RWPE2 (cell line): ENCODE data around the gene DENND2A.
"Not testable (repeated sequence)": the region's sequence is repeated elsewhere in the genome, so short reads cannot be mapped to it uniquely, and the experiment has no call there.

ENCODE experiments used
- ATAC-seq: fragments of 200-7000 bp; cut with Tn5 transposase; 3 replicates; pipeline ENCODE4 v1.9.1; 2021; ENCODE audit warnings: low read depth
- DNase-seq: peaks from one replicate; pipeline ENCODE4 v3.0.0-alpha.2; 2020; ENCODE audit warnings: low spot score
- H3K27ac ChIP-seq: fragments of 450-650 bp; 2 replicates; pipeline ENCODE4 v1.5.1; 2017; ENCODE audit warnings: mild to moderate bottlenecking; ENCODE audit not compliant: poor library complexity, severe bottlenecking
- H3K27me3 ChIP-seq: fragments of 250-450 bp; sonication (Bioruptor Pico); 2 replicates; pipeline ENCODE4 v1.5.1; 2021; ENCODE audit warnings: mild to moderate bottlenecking, moderate library complexity; ENCODE audit not compliant: insufficient read depth, poor library complexity, severe bottlenecking
- H3K36me3 ChIP-seq: fragments of 250-450 bp; sonication (Bioruptor Pico); 2 replicates; pipeline ENCODE4 v1.5.1; 2020; ENCODE audit warnings: low read depth, mild to moderate bottlenecking, moderate library complexity
- H3K4me1 ChIP-seq: fragments of 250-450 bp; sonication (Bioruptor Pico); 2 replicates; pipeline ENCODE4 v1.5.1; 2021; ENCODE audit warnings: mild to moderate bottlenecking, moderate library complexity; ENCODE audit not compliant: insufficient read depth, poor library complexity, severe bottlenecking
- H3K4me3 ChIP-seq: fragments of 250-450 bp; sonication (Bioruptor Pico); 2 replicates; pipeline ENCODE4 v1.5.1; 2021; ENCODE audit warnings: mild to moderate bottlenecking, moderate library complexity; ENCODE audit not compliant: severe bottlenecking
- H3K9me3 ChIP-seq: fragments of 250-450 bp; sonication (Bioruptor Pico); 2 replicates; pipeline ENCODE4 v1.5.1; 2021; ENCODE audit warnings: mild to moderate bottlenecking, moderate library complexity; ENCODE audit not compliant: severe bottlenecking
- TF ChIP-seq, protein P1 (sequence below): fragments of 450-650 bp; IDR thresholded peaks from one replicate; pipeline ENCODE4 v1.5.1; 2017; ENCODE audit warnings: mild to moderate bottlenecking, moderate library complexity; ENCODE audit not compliant: poor library complexity, severe bottlenecking

The DENND2A gene

DNA sequence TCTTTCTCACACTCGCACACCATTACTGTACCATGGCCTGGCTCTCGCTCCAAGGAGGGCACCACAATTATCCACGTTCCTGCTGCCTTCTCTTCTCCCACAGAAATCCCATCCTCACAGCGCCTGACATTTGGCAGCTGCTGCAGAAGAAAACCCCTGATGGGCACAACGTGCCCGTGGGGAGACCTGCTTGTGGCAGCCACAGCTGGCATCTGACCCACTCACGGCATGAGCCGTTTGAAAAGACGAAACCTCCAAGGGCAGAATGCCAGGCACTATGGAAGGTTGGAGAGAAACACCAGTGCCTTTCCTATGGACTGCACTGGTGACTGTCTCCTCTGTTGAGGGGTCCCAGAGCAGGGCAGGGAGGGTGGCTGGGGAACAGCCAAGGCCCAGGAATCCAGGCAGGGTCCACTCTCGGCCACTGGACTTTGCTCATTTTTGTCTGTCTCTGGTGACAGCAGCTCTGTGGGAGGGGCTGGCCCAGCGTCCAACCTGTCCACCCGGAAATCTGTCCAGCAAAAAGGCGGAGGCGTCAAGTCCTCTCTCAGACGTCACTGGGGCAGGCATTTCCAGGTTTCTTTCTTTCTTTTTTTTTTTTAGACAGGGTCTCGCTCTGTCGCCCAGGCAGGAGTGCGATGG is 100.4 kb downstream of the DENND2A start:
- TF ChIP-seq, protein P1, sequence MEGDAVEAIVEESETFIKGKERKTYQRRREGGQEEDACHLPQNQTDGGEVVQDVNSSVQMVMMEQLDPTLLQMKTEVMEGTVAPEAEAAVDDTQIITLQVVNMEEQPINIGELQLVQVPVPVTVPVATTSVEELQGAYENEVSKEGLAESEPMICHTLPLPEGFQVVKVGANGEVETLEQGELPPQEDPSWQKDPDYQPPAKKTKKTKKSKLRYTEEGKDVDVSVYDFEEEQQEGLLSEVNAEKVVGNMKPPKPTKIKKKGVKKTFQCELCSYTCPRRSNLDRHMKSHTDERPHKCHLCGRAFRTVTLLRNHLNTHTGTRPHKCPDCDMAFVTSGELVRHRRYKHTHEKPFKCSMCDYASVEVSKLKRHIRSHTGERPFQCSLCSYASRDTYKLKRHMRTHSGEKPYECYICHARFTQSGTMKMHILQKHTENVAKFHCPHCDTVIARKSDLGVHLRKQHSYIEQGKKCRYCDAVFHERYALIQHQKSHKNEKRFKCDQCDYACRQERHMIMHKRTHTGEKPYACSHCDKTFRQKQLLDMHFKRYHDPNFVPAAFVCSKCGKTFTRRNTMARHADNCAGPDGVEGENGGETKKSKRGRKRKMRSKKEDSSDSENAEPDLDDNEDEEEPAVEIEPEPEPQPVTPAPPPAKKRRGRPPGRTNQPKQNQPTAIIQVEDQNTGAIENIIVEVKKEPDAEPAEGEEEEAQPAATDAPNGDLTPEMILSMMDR, result no peak
- no peaks in the 10 kb centered on the region for H3K27me3 ChIP-seq
- ATAC-seq (no peak), DNase-seq (no peak)
- H3K27ac ChIP-seq, result peak overlapping the region; percentile 93
- H3K4me1 ChIP-seq, result peaks cover 11% of the 10 kb centered on the region
- H3K9me3 ChIP-seq, result no peaks in the 10 kb centered on the region
- H3K36me3 ChIP-seq, result no peaks in the 10 kb centered on the region
- H3K4me3 ChIP-seq, result no peak overlapping the region

DNA sequence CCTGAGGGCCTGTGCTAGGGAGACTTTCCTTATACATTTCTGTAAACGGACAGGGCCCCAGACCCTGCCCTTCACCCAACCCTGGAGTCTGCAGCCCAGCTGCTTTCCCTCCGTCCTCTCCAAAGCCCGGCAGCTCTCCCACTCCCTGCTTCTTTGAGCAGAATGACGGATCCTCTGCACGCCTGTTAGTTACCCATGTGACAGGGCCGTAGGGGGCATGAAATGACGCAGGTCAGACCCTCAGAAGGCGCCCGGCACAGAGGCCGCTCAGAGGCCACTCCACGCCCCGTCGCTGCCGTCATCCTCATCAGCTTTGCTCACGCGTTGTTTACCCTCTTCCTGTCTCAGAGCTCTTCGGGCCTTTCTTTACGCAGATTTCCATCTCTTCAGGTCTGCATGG is 101.2 kb downstream of the DENND2A start:
- TF ChIP-seq, protein P1, result no peak
- Histone ChIP-seq H3K27me3 (no peaks in the 10 kb centered on the region), H3K4me1 (peaks cover 11% of the 10 kb centered on the region), H3K36me3 (no peaks in the 10 kb centered on the region), H3K4me3 (no peak overlapping the region), H3K27ac (no peak overlapping the region), H3K9me3 (no peaks in the 10 kb centered on the region)
- ATAC-seq (no peak), DNase-seq (no peak)

GRCh38 chr7:140537750-140538482 is 102.7 kb downstream of the DENND2A start:
- TF ChIP-seq, protein P1, result no peak
- Histone ChIP-seq H3K9me3 (no peaks in the 10 kb centered on the region), H3K27me3 (no peaks in the 10 kb centered on the region), H3K4me3 (no peak overlapping the region), H3K4me1 (peaks cover 11% of the 10 kb centered on the region), H3K27ac (no peak overlapping the region), H3K36me3 (no peaks in the 10 kb centered on the region)
- ATAC-seq (no peak), DNase-seq (no peak)

DNA sequence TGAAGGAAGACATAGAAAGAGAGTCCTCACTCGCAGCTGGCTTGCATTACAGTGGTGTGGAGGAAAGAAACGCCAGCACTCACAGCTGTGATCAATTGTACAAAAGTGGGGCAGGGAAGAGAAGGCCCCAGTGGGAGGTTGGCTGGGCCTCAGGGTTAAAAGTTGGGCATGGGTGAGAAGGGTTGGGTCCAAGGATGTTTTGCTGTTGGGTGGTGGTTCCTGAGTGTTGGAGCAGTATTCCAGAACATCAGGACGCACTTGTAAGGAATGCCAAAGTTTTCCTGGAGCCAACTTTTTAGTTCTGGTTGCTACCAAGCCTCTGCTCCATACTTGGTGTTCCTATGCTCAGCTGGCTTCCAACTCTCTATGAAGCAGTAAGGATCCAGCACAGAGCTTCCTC is 105.9 kb downstream of the DENND2A start:
- Histone ChIP-seq H3K4me1 (no peaks in the 10 kb centered on the region), H3K27me3 (no peaks in the 10 kb centered on the region), H3K27ac (no peak overlapping the region), H3K36me3 (no peaks in the 10 kb centered on the region), H3K4me3 (no peak overlapping the region), H3K9me3 (no peaks in the 10 kb centered on the region)
- ATAC-seq (no peak), DNase-seq (no peak)
- TF ChIP-seq, protein P1, result no peak

DNA sequence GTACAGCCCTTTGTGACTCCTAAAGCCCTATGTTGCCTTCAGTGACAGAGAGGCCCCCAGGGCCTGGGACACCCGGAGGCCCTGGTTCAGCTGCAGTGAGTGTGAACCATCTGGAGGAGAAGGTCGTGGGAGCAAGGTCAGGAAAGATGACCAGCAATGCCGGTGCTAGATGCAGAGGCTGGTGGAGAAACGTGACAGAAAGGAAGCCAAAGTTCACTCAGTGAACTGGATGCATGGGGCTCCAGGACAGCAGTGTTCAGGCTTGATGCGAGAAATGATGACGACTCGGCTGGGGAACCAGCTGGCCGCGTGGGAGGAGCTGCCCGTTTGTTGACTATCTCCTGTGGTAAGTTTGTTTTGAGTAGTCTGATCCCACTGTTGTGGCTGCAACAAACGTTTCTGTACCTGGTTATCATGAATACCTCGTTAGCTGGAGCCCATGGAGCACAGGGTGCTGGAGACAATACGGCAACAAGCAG is 107.2 kb downstream of the DENND2A start:
- Histone ChIP-seq H3K27ac (no peak overlapping the region), H3K27me3 (no peaks in the 10 kb centered on the region)
- TF ChIP-seq, protein P1, result no peak

GRCh38 chr7:140529428-140529827 is 111.2 kb downstream of the DENND2A start:
- not testable (repeated sequence) for H3K27ac ChIP-seq, DNase-seq, H3K4me3 ChIP-seq, H3K9me3 ChIP-seq, H3K27me3 ChIP-seq, ATAC-seq, H3K36me3 ChIP-seq
- peaks cover 10% of the 10 kb centered on the region for H3K4me1 ChIP-seq

More for the DNA sequence above, 107.2 kb downstream of the DENND2A start:
- Histone ChIP-seq H3K4me3 (no peak overlapping the region), H3K4me1 (no peaks in the 10 kb centered on the region), H3K9me3 (no peaks in the 10 kb centered on the region), H3K36me3 (no peaks in the 10 kb centered on the region)
- ATAC-seq, result no peak
- no peak for DNase-seq
